ENCODE data around the gene DQX1.
A peak's percentile ranks its signal among the peaks of the same experiment; 100 is the strongest.

DQX1 gene

GRCh38 chr2:74552914-74553811 is 27.1 kb upstream of the DQX1 start:
- CTCF ChIA-PET: interaction anchor here (0.6 to 0.7 kb wide), 2 partner anchors 65 to 70 kb away, joined by 3 to 4 read pairs; partner anchors contain the start of genes CCDC142 and TTC31
- H3K9me3 ChIP-seq (ENCODE audit: control insufficient read depth, insufficient read depth, low read depth, low read length): no peaks in the 10 kb centered on the region
- no peak for TF ChIP-seq ZBTB21 (tag by site-specific recombination; IDR thresholded peaks at IDR 0.05)
- peak; percentile 51; the same call in 1 of the 2 replicates for TF ChIP-seq ZNF366 (tag by site-specific recombination; conservative IDR thresholded peaks at IDR 0.05)
- TF ChIP-seq ZBTB20 (tag by site-specific recombination; IDR thresholded peaks at IDR 0.05): peak; percentile 35; the same call in 1 of the 2 replicates
- peak; percentile 87 for TF ChIP-seq PRDM1 (tag by site-specific recombination; IDR thresholded peaks at IDR 0.05)
- TF ChIP-seq ZBTB17 (tag by site-specific recombination; IDR thresholded peaks at IDR 0.05): peak; percentile 87
- TF ChIP-seq ZNF692 (tag by site-specific recombination; IDR thresholded peaks at IDR 0.05): no peak
- no peak overlapping the region; the same call in 1 of the 2 replicates for H3K27ac ChIP-seq (ENCODE audit: extremely low read depth, low read depth, low read length)
- peaks cover 0 to 7% of the 10 kb centered on the region in 2 experiments; a peak in 1 of 3 replicates for H3K36me3 ChIP-seq (ENCODE audit: control insufficient read depth in 2 of 2, insufficient read depth in 1 of 2, low read length in 2 of 2)
- POLR2A ChIA-PET: interaction anchor here (0.9 to 1.0 kb wide), 2 partner anchors 34 to 94 kb away, joined by 3 to 7 read pairs; partner anchors contain the start of gene WBP1
- H3K4me1 ChIP-seq (ENCODE audit: control insufficient read depth, insufficient read depth, low read length): no peaks in the 10 kb centered on the region; the same call in 1 of the 2 replicates
- peak overlapping the region; percentile 56 for H3K4me3 ChIP-seq (ENCODE audit: low read depth, low read length)

- POLR2A ChIA-PET: no interaction called here
- H3K9me3 ChIP-seq (ENCODE audit: control insufficient read depth, insufficient read depth, low read depth, low read length): no peaks in the 10 kb centered on the region
- no peak overlapping the region for H3K27ac ChIP-seq (ENCODE audit: extremely low read depth, low read depth, low read length)
- CTCF ChIA-PET: interaction anchor here (0.6 kb wide), 2 partner anchors 217 to 291 kb away, joined by 3 to 4 read pairs; no protein-coding TSS in a partner anchor
- TF ChIP-seq ZNF274 (IDR thresholded peaks at IDR 0.05; ENCODE audit: low read length) (no peak), ZNF274 (tag by site-specific recombination; IDR thresholded peaks at IDR 0.05; ENCODE audit: borderline replicate concordance) (no peak), ZNF768 (tag by site-specific recombination; IDR thresholded peaks at IDR 0.05) (0 out of 2 replicates have a peak, but pooled peaks have one; percentile 10)
- no peaks in the 10 kb centered on the region; the same call in 1 of the 2 replicates for H3K4me1 ChIP-seq (ENCODE audit: control insufficient read depth, insufficient read depth, low read length)
- peaks cover 0 to 7% of the 10 kb centered on the region in 2 experiments; a peak in 1 of 3 replicates for H3K36me3 ChIP-seq (ENCODE audit: control insufficient read depth in 2 of 2, insufficient read depth in 1 of 2, low read length in 2 of 2)
- no peak overlapping the region for H3K4me3 ChIP-seq (ENCODE audit: low read depth, low read length)
These were observed 26.2 kb upstream of the DQX1 start for GRCh38 chr2:74551942-74552913.

GRCh38 chr2:74551530-74551929 is 25.5 kb upstream of the DQX1 start:
- Histone ChIP-seq H3K4me1 (ENCODE audit: control insufficient read depth, insufficient read depth, low read length) (no peaks in the 10 kb centered on the region; the same call in 1 of the 2 replicates), H3K4me3 (ENCODE audit: low read depth, low read length) (no peak overlapping the region), H3K27ac (ENCODE audit: extremely low read depth, low read depth, low read length) (no peak overlapping the region), H3K9me3 (ENCODE audit: control insufficient read depth, insufficient read depth, low read depth, low read length) (no peaks in the 10 kb centered on the region), H3K36me3 (ENCODE audit: control insufficient read depth in 2 of 2, insufficient read depth in 1 of 2, low read length in 2 of 2) (peaks cover 0 to 6% of the 10 kb centered on the region in 2 experiments; a peak in 1 of 3 replicates)
- POLR2A ChIA-PET: no interaction called here
- TF ChIP-seq ZNF610 (tag by site-specific recombination; IDR thresholded peaks at IDR 0.05; ENCODE audit: borderline replicate concordance) (no peak), SCRT2 (tag by site-specific recombination; IDR thresholded peaks at IDR 0.05) (peak; percentile 85), ZNF530 (tag by site-specific recombination; IDR thresholded peaks at IDR 0.05; ENCODE audit: low read depth) (no peak), SCRT1 (tag by site-specific recombination; IDR thresholded peaks at IDR 0.05; ENCODE audit: borderline replicate concordance) (peak; percentile 51; the same call in 1 of the 2 replicates)
- CTCF ChIA-PET: interaction anchor here (0.6 kb wide), 2 partner anchors 216 to 290 kb away, joined by 3 to 4 read pairs; no protein-coding TSS in a partner anchor
